GM06990 (cell line): Measurements from ENCODE around the gene SYNPO2L.

Source experiments
- DNase-seq: peaks from one replicate; pipeline ENCODE4 v3.0.0-alpha.2; 2011; ENCODE audit not compliant: insufficient read length; ENCODE audit errors: extremely low read depth
- H3K27me3 ChIP-seq: replicated peaks from 2 replicates; pipeline ENCODE4 v1.6.0; 2011; ENCODE audit warnings: low read length; ENCODE audit not compliant: control insufficient read depth, insufficient read depth
- H3K36me3 ChIP-seq: 2 replicates; pipeline ENCODE4 v1.5.1; 2011; ENCODE audit warnings: low read length; ENCODE audit not compliant: control insufficient read depth, insufficient read depth
- H3K4me3 ChIP-seq: replicated peaks from 2 replicates; pipeline ENCODE4 v1.5.1; 2011; ENCODE audit warnings: low read depth, mild to moderate bottlenecking, control low read depth, low read length
- TF ChIP-seq, protein P1 (sequence below): IDR thresholded peaks from 2 replicates; pipeline ENCODE4 v1.5.1; 2011; ENCODE audit warnings: low read length, control low read depth, mild to moderate bottlenecking, inconsistent platforms; ENCODE audit not compliant: insufficient read depth, poor library complexity, severe bottlenecking

The SYNPO2L gene

GRCh38 chr10:73639286-73639685, 16.5 kb downstream of the SYNPO2L start:
- Histone ChIP-seq H3K4me3 (no peak overlapping the region), H3K27me3 (no peaks in the 10 kb centered on the region), H3K36me3 (no peaks in the 10 kb centered on the region)
- no peak for DNase-seq
- TF ChIP-seq, protein P1, sequence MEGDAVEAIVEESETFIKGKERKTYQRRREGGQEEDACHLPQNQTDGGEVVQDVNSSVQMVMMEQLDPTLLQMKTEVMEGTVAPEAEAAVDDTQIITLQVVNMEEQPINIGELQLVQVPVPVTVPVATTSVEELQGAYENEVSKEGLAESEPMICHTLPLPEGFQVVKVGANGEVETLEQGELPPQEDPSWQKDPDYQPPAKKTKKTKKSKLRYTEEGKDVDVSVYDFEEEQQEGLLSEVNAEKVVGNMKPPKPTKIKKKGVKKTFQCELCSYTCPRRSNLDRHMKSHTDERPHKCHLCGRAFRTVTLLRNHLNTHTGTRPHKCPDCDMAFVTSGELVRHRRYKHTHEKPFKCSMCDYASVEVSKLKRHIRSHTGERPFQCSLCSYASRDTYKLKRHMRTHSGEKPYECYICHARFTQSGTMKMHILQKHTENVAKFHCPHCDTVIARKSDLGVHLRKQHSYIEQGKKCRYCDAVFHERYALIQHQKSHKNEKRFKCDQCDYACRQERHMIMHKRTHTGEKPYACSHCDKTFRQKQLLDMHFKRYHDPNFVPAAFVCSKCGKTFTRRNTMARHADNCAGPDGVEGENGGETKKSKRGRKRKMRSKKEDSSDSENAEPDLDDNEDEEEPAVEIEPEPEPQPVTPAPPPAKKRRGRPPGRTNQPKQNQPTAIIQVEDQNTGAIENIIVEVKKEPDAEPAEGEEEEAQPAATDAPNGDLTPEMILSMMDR: no peak

GRCh38 chr10:73635781-73636180, 20.0 kb downstream of the SYNPO2L start:
- TF ChIP-seq, protein P1: no peak
- Histone ChIP-seq H3K36me3 (no peaks in the 10 kb centered on the region), H3K27me3 (no peaks in the 10 kb centered on the region), H3K4me3 (no peak overlapping the region)
- DNase-seq: no peak

DNA sequence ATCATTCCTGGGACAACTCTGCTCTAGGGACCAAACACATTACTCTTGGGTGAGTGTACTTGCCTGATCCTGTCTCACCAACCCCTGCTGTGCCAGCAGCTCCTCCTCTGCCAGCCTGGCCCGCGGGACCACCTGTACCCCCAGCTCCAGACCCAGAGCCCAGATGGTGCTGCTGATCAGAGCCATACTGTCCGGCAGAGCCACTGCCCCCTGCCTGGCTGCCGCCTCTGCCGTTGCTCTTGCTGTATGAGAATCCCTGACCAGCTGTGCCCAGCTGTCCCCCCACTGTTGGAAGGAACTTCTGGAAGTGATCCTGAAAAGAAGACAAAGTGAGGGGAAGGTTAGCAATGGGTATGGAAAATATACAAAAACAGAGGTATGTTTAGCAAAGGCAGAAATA, 21.4 kb downstream of the SYNPO2L start:
- TF ChIP-seq, protein P1: no peak
- Histone ChIP-seq H3K36me3 (no peaks in the 10 kb centered on the region), H3K27me3 (no peaks in the 10 kb centered on the region), H3K4me3 (no peak overlapping the region)
- DNase-seq: no peak

DNA sequence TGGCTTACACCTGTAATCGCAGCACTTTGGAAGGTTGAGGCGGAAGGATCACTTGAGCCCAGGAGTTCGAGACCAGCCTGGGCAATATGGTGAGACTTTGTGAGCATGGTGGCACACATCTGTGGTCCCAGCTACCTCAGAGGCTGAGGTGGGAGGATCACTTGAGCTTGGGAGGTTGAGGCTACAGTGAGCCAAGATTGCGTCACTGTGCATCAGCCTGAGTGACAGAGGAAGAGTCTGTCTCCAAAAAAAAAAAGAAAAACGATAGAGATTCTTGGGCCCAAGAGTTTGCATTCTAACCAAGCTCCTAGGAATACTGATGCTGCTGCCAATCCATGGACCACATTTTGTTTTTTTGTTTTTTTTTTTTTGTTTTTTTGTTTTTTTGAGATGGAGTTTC, 26.7 kb downstream of the SYNPO2L start:
- H3K4me3 ChIP-seq: no peak overlapping the region
- TF ChIP-seq, protein P1: no peak
- no peaks in the 10 kb centered on the region for H3K27me3 ChIP-seq
- no peak for DNase-seq
- no peaks in the 10 kb centered on the region for H3K36me3 ChIP-seq

- no peak overlapping the region for H3K4me3 ChIP-seq
- H3K27me3 ChIP-seq: no peaks in the 10 kb centered on the region
- TF ChIP-seq, protein P1: no peak
- DNase-seq: no peak
- no peaks in the 10 kb centered on the region for H3K36me3 ChIP-seq
Observed at GRCh38 chr10:73628405-73628804, 27.4 kb downstream of the SYNPO2L start.

DNA sequence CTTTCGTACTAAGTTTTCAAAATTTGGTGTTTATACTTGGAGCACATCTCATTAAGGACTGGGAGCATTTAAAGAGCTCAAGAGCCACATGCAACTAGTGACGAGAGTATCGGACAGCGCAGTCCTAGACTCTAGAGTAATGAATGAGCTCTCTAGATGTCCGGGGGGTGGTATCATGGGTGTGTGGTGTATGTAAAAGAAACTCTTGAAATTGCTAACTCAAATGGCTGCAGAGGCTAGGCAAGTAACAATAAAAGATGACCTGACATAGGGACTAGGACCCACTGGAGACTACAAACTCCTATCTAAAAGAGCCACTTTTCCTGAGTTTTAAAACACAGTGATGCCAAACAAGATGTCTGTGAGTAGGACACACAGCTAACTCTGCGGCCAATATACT, 28.5 kb downstream of the SYNPO2L start:
- TF ChIP-seq, protein P1: no peak
- Histone ChIP-seq H3K4me3 (no peak overlapping the region), H3K36me3 (no peaks in the 10 kb centered on the region), H3K27me3 (no peaks in the 10 kb centered on the region)
- DNase-seq: no peak
